Measurements from ENCODE around the gene CCDC181.
"Not testable (repeated sequence)": the region's sequence is repeated elsewhere in the genome, so short reads cannot be mapped to it uniquely, and the experiment has no call there.

The CCDC181 gene

GRCh38 chr1:169427081-169427641 lies at the start of gene CCDC181:
CCDC181 (minus strand) TSS chr1:169427474; CDS start chr1:169424927, 2,547 bp downstream.
- DNase-seq (ENCODE audit: low spot score): no peak

GRCh38 chr1:169475806-169476387 lies 48.6 kb upstream of the CCDC181 start:
- DNase-seq (ENCODE audit: low spot score): no peak

GRCh38 chr1:169474302-169474995 lies 47.2 kb upstream of the CCDC181 start:
- no peak for DNase-seq (ENCODE audit: low spot score)

GRCh38 chr1:169473347-169473746 lies 46.1 kb upstream of the CCDC181 start:
- DNase-seq (ENCODE audit: low spot score): no peak

- DNase-seq (ENCODE audit: low spot score): no peak
Measured at GRCh38 chr1:169472738-169473137, 45.5 kb upstream of the CCDC181 start.

DNA sequence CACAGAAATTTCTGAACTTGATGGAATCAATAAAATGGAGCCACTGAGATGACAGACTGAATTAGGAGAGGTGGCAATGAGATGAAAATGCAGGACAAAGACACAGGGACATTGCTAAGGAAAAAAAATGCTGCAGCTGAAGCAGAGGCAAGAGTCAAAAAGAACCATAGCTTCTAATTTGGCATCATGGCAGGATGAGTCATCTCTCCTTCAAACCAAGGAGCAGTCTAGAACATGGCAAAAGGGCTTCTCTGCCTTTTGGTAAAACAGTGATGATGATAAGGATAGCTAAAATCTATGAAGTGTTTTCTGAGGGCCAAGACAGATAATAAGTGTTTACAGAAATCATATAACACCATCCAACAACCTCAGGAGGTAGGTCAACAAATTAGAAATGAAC lies 41.7 kb upstream of the CCDC181 start:
- DNase-seq (ENCODE audit: low spot score): no peak

- DNase-seq (ENCODE audit: low spot score): peak; percentile 27
Measured at GRCh38 chr1:169466259-169467230, 39.3 kb upstream of the CCDC181 start.

DNA sequence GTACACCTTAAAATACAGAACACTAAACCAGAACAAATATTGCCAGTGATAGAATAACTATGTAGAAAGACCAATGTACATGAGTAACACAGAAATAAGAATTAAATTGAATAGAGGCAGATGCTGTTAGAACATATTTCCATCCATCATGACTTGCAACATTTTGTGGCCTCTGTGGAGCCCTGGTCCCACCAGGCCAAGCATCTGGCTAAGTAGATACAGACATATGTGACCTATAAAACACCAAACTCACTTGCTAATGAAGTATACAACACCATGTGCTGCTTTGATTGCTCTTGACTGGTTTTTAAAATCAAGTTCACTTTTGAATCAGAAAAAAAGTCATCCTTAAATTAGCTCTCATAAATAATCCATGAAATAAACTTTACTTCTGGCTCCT lies 38.0 kb upstream of the CCDC181 start:
- no peak for DNase-seq (ENCODE audit: low spot score)

DNA sequence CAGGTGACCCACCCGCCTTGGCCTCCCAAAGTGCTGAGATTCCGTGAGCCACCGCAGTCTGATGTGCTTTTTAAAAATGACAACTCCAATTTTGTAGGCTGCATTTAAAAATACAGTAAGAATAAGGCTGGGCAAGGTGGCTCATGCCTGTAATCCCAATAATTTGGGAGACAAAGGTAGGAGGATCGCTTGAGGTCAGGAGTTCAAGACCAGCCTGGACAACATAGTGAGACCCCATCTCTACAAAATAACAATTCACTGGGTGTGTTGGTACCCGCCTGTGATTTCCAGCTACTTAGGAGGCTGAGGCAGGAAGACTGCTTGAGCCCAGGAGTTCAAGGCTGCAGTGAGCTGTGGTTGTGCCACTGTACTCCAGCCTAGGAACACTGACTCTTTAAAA lies 35.1 kb upstream of the CCDC181 start:
- no peak for DNase-seq (ENCODE audit: low spot score)

GRCh38 chr1:169461390-169462000 lies 34.2 kb upstream of the CCDC181 start:
- DNase-seq (ENCODE audit: low spot score): no peak

DNA sequence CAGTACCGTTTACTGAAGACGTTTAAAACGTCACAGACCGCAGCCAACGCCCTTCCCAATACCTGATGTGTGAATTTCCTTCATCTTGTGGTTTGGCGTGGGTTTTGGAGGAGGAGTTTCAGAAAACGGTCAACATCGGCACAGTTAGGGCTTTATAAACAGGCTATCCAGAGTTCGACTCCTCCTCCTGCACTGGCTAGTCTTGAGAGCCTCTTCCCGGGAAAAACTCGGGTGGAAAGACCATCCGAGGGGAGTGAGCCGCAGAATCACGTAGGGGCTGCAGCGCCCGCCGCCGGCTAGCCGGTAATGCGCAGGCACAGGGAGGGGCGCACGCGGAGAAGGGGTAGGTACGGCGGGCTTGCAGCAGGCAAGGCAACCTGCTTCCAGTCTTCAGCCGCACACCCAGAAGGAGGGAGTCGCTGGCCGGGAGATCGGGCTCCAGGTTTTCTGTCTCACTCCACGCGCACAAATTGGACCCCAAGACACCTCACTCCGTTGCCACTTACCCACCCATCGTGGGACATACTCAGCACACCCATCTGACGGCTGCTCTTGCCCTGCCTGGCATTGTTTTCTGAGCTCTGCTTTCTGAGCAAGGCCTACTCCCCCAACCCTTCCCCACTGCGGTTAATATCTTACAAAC lies 33.0 kb upstream of the CCDC181 start:
- no peak for DNase-seq (ENCODE audit: low spot score)

DNA sequence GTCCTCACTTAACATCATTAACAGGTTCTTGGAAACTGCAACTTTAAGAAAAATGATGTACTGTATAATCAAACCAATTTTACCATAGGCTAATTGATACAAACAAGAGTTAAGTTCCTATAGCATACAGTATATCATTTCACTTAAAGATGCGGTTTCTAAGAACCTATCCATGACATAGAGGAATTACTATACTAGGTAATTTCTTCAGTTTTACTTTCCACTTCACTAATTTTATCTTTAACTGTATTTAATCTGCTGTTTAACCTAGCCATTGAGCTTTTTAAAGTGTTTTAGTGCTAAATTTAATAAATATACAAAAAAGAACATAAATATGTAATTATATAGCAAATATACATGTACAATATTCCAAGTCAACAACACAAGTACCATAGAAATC lies 30.2 kb upstream of the CCDC181 start:
- no peak for DNase-seq (ENCODE audit: low spot score)

GRCh38 chr1:169456029-169456428 lies 28.8 kb upstream of the CCDC181 start:
- no peak for DNase-seq (ENCODE audit: low spot score)

- no peak for DNase-seq (ENCODE audit: low spot score)
Measured at GRCh38 chr1:169452921-169453320, 25.6 kb upstream of the CCDC181 start.

GRCh38 chr1:169451218-169451824 lies 24.0 kb upstream of the CCDC181 start:
- DNase-seq (ENCODE audit: low spot score): no peak

GRCh38 chr1:169443923-169444322 lies 16.6 kb upstream of the CCDC181 start:
- DNase-seq (ENCODE audit: low spot score): no peak

GRCh38 chr1:169426174-169426705 lies 1.0 kb downstream of the CCDC181 start:
- no peak for DNase-seq (ENCODE audit: low spot score)

DNA sequence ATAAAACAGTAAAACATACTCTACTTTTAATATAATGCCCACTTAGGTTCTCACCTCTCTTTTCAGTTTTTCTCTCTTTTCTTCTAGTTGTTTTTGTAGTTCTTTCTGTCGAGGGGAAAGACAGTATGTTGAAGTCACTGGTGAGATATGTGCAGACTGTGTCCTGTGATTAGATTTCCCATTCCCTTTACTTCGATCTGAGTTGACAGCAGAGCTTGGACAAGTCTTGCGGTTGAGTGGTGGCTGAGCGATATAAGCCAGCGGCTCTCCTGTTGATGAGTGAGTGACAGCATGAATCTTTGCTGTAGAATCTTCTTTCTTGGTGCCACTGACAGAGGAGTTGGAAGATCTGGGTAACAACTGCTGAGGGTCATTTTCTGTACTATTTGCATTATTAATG lies 6.0 kb downstream of the CCDC181 start:
- no peak for DNase-seq (ENCODE audit: low spot score)

- DNase-seq (ENCODE audit: low spot score): no peak
Measured at GRCh38 chr1:169414952-169415351, 12.3 kb downstream of the CCDC181 start.

DNA sequence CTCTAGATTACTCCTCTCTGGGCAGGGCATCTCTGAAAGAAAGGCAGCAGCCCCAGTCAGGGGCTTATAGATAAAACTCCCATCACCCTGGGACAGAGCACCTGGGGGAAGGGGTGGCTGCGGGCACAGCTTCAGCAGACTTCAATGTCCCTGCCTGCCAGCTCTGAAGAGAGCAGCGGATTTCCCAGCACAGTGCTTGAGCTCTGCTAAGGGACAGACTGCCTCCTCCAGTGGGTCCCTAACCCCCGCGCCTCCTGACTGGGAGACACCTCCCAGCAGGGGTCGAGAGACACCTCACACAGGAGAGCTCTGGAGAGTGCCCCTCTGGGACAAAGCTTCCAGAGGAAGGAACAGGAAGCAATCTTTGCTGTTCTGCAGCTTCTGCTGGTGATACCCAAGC lies 18.9 kb downstream of the CCDC181 start:
- DNase-seq (ENCODE audit: low spot score): not testable (repeated sequence)

DNA sequence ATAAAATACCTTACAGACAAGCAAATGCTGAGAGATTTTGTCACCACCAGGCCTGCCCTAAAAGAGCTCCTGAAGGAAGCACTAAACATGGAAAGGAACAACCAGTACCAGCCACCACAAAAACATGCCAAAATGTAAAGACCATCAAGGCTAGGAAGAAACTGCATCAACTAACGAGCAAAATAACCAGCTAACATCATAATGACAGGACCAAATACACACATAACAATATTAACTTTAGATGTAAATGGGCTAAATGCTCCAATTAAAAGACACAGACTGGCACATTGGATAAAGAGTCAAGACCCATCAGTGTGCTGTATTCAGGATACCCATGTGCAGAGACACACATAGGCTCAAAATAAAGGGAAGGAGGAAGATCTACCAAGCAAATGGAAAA lies 24.7 kb downstream of the CCDC181 start:
- not testable (repeated sequence) for DNase-seq (ENCODE audit: low spot score)

Data from hematopoietic multipotent progenitor cell treated with erythropoietin and hydrocortisone succinate and interleukin-3 and kit ligand, for 15 days (in vitro differentiated cells).